Fibroblast of skin of right quadriceps (primary cell): ENCODE results near the gene IGFBP2.

Experiments used
- DNase-seq: peaks from one replicate; pipeline ENCODE4 v3.0.0-alpha.2; 2013

Gene IGFBP2

DNA sequence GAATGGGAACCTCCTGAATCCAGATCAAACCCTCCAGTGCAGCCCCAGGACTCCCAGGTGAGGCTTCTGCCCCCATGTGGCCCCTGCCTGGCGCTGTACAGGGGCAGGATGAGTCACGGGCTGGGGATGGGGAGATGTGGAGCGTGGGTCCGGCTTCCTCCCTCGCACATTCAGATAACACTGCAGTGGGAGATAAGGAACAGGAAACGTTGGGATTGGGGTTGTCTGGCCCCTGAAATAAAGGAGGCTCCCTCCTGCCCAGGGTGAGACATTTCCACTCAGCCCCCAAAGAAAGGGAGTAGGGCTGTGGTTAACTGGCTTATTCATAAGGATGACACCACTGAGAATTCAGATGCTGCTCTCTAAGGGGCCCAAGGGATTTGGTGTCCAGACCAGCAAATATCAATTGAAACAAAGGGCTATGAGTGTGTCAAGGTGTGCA lies 31.4 kb downstream of the IGFBP2 start:
- DNase-seq, result peak; percentile 51

DNA sequence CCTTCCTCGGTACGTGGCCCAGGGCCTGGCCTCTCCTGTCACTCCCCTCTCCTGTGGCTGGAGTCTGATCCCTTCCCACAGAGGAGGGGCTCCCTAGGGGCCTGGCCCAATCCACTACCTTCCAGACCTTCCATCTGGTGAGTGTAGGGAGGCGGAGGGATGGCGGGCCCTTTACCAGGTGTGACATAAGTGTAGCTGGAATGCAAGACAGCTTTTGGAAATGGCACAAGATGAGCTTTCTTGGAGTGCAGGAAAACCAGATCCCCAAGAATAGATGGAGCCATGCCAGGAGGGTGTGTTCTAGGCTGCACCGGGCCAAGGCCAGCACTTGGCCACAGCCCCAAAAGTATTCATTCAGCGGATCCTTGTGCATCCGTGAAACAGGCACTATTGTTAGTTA lies 32.0 kb downstream of the IGFBP2 start:
- DNase-seq, result peak; percentile 54

DNA sequence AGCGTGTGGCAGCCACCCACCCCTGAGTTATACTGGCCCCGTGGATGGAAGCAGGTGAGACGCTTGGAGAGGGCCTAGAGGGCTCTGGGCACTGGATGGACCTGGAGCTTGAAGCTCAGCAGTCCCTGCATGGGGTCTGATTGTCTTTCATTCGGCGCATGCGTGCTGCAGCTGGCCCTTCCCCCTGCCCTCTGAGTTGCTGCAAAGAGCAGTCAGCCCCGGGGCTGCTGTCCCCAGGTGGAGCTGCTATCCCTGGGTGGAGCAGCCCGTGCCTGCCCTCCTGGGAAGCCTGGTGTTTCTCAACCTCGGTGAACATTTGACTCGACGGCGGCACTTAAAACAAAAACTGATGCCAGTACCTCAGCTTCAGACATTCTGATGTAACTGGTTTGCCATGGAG lies 32.5 kb downstream of the IGFBP2 start:
- no peak for DNase-seq

DNA sequence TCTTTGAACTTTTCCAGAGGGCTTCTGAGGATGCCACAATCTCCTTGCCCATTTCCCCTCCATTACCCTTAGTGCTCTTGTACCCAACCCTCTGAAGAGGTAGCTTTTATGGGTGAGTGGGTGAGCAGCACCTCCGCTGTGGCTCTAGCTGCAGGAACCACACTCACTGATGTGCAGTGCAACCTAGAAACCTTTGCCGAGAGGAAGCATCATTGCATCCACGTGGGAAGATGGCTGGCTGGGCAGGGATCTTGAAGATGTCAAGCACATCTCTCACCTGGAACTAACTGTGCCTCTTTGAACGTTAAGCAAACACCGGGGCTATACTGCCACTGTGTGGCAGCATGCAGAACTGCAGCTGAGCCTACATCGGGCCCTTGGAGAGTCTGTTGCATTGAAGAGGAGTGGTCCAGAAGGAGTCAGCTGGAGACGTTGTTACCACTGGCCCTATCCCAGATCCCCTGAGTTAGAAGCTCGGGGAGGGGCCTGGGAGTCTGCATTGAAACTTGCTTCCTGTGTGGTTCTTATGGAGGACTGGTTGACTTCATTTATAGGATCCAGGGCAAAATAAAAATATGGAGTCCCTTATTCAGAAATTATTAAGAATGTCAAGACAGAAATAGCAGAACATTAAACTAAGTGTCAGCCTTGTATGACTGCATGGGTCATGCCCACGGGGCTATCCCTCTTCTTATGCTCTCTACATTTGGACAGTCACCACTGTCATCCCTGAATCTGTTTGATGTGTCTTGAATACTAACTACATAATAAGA lies 33.4 kb downstream of the IGFBP2 start:
- DNase-seq, result peak; percentile 65

DNA sequence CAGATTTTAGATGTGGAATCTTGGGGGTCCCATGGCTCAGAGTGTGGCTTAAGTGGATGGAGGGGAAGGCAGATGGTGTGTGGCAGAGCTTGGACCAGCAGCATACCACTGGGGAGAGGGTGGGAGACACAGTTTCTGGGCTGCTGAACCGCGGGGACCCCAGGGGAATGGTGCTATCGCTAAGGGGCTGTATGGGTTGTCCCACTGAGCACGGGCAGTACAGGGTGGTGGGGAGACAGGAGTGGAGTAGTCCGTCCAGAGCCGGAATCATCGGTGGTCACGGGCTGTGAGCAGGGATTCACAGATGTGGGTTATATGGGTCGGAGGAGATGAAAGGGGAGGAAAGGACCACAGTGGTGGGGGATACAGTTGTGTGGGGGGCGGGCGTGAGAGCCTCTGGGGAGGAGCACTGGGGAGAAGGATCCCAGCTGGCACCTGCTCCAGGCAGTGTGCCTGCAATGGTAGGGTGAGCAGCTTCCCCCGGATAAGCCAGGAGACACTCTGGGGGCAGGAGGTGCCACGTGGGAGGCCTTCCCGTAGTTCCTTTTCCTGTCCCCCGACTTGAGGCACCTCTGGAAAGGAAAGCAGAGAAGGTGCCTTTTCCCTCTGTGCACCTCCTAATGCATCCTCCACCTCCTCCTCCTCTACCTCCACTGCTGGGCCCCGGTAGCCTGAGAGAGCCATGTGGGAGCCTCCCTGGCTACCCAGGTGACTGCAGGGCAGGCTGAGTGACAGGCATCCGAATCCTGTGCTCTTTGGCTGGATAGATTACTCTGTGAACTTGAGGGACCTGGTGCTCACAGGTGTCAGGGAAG lies 37.3 kb downstream of the IGFBP2 start:
- DNase-seq, result no peak

DNA sequence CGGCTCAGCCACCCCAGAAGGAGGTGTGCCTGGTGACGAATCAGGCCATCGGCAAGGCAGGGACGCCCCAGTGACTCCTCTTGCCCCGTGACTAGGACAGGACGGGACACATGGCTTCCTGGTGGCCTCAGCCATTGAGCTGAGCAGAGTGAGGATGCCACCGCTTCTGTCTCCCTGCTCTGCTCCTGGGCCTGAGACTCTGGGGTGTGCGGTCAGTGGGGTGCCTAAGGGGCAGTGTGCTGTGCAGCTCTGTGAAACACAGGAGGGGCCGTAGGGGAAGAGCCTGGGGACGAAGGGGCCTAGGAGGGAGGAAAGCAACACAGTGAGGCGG lies 37.8 kb downstream of the IGFBP2 start:
- DNase-seq, result no peak

DNA sequence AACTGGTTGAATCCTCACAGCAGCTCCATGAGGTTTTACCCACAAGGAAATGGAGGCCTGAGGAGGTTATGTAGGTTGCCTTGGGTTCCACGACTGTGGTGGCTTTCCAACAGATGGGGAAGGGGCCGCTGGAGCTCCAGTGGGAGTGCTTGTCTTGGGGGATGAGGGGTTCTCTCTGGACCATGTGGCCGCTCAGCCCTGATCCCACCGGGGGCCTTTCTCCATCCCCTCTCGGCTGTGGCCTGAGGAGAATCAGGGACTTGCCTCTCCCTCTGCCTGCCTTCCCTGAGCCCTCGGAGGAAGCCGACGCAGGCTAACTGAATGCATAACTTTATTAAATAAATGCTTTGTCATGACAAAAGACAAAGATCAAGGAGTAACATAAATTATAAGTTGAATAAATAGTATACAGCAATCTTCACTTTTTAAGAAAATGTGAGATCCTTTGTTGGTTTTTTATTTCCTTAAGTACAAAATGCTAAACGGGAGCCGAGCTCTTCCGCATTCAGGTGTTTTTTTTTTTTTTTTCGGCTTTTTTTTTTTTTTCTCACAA lies 38.6 kb downstream of the IGFBP2 start:
- no peak for DNase-seq

DNA sequence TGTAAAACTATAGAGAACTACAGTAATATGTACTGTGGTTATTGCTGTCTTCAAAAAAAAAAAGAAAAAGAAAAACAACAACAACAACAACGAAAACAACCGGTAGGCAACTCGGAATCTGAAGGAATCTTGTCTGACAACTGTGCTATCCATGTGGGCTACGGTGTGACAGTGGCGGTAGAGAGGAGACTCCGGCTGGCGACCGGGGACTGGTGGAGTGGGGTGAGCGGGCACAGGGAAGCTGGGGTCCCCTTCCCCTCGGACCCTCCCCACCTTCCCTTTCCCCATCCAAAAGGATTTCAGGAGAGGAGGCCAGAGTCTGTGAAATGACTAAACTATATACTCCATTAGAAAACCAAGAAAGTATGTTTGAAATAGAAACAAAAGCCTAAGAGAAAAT lies 39.2 kb downstream of the IGFBP2 start:
- DNase-seq, result no peak

DNA sequence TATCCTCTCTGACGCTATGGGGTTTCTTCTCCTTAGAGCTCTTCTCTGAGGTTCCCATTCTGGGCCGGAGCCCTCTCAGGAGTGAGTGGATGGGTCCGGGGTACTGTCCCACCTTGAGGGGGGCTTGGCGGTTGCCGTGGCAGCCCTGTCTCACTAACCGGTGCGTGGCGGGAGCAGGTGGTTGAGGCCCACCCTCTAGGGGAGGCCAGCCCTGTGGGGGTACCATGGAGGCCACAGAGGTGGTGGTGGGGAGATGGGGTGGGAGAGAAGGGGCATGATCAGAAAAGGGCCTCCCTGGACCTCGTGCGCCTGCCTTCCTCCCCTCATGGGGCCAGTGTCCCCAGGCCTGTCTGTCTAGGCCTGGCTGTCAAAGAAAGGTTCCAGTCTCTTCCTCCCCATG lies 39.8 kb downstream of the IGFBP2 start:
- DNase-seq, result no peak

DNA sequence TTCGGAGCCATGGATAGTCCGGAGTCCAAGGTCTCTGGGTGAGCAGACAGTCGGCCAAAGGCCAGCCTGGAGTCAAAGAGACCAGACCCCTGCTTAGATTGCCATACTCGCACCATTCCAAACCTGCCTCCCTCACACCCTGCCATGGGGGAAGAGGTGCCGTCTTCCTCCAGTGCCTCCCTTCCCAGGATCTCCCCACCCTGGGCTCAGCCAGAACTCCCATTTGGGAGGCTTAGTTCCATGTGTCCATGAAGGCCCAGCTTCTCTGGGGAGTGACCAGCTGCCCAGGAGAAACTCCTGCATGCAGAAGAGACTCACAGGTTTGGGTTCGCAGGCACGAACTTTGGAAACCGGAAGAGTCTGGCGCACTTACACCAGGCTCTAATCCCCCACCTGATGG lies 40.4 kb downstream of the IGFBP2 start:
- DNase-seq, result no peak

DNA sequence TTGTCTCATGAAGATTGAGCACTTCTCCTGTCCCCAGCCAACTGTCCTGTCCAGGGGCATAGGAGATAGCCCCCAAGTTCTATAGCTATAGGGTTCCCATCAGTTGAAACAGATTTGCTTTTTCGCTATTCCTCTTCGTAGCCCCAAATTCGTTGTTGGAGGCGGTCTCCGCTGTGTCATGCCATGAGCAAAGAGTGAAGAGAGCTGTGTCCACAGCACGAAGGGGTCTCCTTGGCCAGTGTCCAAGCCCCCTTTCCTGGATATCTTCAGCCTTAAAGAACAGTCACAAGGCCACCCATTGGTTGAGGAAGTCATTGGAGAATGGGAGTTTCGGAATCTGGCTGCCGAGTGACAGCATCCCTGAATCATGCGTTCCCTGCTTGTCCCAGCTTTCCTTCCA lies 41.2 kb downstream of the IGFBP2 start:
- DNase-seq, result no peak

DNA sequence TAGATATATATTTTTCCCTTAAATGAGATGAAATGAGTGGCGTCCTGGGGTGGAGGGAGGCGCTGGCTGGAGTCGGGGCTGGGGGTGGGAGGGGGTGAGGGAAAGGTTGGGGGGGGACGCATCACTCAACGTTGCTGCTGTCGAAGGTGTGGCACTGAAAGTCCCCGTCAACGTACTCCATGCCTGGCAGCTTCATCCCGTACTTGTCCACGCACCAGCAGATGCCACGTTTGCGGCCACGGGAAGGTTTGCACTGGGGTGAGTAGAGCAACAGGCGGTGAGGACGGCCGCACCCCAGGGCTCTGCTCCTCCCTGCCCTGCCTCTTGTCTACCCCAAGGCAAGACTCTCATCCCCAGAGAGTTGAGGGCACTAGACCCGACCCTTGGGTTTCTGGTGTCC lies 43.4 kb downstream of the IGFBP2 start:
- DNase-seq, result no peak

DNA sequence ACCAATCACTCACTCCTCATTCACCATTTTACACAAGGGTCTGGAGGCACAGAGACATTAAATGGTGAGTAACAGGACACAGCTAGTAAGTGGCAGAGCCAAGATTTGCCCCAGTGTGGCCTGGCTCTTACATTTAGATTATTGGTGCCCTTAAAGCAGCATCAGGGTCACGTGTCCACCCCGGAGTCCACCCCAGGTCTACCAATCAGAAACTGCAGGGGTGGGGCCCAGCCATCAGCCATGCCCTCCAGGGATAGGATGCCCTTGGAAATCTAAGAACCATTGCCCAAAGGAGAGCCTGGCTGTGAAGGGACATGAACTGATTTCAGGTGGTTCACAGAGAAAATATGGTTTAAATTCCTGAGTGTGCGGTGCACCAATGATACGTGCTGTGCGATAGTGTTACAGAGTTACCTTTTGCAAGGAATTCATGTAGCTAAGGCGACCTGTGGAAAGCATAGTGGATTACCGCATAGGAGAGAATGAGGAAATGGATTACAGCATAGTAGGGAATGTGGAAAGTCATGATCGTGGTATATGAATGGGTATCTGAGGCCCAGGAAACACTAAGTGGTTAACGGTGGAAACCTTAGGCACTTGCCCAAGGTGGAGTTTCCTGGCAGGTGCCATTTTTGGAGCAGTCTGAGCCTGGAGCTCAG lies 44.3 kb downstream of the IGFBP2 start:
- DNase-seq, result no peak

DNA sequence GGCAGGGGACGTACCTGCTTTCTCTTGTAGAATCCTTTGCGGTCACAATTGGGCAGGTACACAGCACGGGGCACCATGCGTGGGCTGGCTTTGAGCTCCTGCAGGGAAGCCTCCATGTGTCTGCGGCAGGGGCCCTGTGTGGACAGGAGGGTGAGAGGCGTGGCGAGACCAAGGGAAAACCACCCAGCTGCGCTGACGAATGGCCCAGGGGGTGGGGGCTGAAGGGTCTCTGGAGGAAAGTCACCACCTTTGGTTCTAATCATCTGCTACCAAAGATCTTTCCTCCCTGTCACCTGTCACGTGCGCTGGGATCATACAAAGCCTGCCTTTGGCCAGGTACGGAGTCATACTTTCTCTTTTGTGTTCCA lies 44.9 kb downstream of the IGFBP2 start:
- no peak for DNase-seq

DNA sequence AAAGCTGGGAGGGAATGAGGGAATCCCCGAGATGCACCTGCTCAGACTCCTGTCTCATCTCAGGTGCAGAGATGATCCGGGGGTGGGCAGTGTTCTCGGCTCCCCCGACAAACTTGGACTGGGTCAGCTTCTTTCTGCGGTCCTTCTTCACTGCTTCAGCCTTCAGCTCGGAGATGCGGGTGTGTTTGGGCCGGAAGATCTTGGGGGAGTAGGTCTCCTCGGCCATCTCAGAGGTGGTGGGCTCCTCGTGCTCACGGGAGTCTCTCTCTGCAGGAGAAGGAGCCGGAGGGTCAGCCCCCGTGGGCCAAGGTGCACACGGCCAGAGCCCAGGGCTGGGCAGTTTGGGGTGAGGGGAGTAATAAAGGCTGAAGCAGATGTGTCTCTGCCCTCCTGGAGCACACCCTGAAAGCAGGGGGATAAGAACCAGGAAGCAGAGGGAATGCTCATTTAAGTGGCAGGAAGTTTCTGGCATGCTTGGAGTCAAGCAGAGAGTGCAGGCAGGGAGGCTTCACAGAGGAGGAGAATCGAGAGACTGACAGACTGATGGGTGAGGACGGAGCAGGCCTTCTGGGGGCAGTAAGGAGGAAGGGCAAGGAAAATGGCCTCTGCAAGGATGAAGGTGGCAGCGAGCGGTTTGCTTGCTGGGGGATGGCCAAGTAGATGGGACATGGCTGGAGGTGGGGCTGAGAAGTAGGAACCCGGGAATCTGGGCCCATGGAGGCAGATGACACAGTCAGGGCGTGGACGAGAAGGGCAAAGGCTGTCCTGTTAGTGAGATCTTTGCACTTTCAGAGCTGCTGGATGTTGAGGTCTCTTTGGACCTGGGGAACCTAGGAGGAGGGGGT lies 45.8 kb downstream of the IGFBP2 start:
- DNase-seq, result no peak

DNA sequence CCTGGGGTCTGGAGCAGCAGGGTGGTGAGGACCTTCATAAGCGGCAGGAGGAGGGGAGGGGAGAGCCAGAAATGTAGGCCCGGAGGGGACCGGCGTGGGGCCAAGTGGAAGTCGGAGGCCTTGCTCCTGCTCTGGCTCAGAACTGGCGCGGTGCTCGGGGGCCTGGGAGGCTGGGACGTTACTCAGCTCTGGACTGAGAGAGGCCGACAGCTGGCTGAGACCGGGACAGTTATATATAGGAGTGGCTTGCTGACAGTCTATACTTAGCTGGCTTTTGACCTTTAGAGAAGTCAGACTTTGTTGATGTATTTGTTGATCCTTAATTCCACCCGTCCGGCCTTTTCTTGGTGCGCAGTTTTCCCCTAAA lies 46.4 kb downstream of the IGFBP2 start:
- no peak for DNase-seq

DNA sequence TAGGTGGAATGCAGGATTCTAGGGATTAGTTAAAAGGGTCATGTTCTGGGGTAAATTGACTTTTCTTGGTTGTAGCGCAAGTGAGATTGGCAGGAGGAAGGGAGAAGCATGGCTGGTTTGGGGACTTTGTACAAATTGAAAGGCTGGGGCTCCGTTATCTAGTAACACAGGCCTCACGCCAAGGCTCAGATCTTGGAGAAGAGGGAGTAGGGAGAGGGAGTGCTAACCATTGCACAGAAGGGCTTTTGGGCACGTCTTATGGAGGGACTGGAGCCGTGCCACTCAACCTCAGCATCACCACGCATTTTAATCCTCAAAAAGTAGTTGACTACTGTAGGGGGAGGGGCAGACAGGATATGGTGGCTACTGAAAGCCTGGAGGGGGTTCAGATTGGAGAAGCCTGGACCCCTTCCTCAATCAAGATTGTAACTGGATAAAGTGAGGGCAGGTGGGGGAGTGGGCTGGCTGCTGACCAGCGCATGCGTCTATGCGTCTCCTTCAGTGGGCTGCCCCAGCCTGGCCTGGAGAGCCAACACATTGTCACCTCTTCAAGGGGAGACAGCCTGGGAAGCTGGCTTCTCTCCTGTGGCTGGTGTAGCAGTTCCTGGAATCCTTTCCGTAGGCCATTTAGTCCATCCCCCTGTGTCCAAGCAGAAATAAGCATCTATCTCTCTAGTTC lies 47.9 kb downstream of the IGFBP2 start:
- DNase-seq, result no peak

DNA sequence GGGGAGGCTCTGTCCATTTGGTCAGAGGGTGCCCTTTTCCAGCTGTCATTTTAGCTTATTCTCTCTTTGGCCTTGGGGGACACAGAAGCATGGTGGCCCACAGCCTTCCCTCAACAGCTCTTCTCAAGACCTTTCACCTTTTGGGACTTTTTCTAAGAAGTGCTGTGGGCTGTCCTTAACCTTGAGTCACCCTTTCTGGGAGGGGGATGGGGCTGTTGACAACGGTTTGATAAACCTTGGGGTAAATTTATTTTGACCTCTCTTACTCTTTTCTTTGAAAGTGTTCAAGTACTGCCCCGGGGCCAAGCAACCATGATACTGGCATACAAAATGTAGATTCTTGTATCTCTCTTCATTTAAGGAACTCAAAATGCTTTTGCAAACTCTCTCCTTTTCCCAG lies 48.5 kb downstream of the IGFBP2 start:
- DNase-seq, result no peak

DNA sequence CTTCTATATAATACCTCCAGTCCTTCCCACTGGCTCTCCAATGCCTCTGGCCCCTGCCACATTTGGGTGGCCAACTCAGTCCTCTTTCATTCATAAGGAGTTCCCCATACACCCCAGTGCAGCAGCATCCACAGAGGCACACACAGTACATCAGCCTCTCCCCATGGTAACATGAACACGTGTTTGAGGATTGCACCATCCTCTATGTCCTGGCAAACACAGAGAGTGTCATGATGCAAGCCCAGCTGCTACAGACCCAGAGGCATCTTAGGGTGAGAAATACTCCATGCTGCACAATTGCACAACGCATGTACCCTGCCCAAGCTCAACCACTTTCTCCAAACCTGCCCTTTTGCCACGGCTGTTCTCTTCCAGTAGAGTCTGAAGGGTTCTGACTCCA lies 50.6 kb downstream of the IGFBP2 start:
- peak; percentile 90 for DNase-seq

DNA sequence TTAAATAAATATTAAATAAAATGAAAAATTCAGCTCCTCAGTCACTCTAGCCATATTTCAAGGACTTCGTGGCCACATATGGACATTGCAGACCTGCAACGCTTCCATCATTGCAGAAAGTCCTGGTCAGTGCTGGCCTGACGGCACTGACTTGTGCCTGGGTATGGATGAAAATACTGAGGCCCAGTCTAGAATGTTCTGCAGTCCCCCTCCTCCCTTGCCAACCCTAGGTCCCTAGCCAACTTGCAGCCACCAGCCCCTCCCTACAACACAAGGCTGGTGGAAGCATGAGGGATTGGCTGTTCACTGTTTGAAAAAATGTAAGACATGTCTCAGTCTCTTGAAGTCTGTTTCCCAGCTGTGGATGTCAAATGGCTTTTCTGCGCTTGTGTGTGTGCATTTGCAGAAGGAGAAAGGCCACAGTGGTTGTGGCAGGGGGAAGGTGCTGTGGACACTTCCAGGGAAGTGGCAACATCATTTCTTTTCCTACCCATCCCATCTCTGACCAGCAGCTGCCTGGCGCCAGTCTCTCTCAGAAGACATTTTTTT lies 52.2 kb downstream of the IGFBP2 start:
- no peak for DNase-seq

DNA sequence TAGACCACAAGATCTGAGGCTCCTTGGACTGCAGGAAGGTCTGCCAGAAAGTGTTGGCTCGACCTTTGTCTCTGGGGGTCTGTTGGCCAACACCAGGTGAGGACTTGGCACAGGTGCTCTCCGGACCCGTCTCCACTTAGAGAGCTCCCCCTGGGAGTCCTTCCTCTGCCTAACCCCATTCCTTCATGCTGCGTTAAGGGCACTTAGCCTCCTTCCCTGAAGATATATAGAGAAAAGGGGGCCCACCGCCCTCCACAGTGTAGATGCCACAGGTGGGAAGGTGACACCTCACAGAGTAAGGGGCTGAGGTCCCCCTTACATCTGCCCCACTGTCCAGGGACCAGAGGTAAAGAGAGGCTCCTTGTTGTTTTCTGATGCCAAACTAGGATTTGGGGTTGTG lies 53.9 kb downstream of the IGFBP2 start:
- DNase-seq, result no peak

DNA sequence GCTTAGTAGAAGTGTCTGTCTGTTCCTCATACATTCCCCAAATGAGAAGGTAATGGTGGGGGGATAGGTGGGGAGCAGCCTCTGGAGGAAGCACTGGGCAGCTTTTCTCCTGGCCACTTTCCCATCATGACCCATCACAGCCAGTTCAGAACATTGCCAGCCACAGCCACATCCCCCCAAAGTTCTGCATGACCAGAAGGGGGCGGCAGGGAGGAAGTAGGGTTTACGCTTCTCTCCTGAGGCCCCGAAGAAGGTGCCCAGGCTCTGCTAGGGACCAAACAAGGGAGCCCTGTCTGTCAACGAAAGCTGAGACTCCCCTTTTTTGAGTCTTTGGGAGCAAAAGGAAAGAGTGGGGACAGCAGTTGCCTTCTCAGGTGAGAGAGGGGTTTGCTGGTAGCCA lies 54.4 kb downstream of the IGFBP2 start:
- DNase-seq, result no peak
